Measurements from ENCODE around the gene BBS4.
"Not testable (repeated sequence)": the region's sequence is repeated elsewhere in the genome, so short reads cannot be mapped to it uniquely, and the experiment has no call there.

The BBS4 gene, protein sequence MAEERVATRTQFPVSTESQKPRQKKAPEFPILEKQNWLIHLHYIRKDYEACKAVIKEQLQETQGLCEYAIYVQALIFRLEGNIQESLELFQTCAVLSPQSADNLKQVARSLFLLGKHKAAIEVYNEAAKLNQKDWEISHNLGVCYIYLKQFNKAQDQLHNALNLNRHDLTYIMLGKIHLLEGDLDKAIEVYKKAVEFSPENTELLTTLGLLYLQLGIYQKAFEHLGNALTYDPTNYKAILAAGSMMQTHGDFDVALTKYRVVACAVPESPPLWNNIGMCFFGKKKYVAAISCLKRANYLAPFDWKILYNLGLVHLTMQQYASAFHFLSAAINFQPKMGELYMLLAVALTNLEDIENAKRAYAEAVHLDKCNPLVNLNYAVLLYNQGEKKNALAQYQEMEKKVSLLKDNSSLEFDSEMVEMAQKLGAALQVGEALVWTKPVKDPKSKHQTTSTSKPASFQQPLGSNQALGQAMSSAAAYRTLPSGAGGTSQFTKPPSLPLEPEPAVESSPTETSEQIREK

GRCh38 chr15:72685925-72686794 lies at the start of gene BBS4, which contains the start of gene HIGD2B:
Gene BBS4, plus strand, starts transcription at chr15:72686207. Its CDS starts 21 bp downstream, at chr15:72686228.
Gene HIGD2B, minus strand, starts transcription at chr15:72686182. Its CDS starts 9,808 bp downstream, at chr15:72676374.
- peak; percentile 85 for DNase-seq

DNA sequence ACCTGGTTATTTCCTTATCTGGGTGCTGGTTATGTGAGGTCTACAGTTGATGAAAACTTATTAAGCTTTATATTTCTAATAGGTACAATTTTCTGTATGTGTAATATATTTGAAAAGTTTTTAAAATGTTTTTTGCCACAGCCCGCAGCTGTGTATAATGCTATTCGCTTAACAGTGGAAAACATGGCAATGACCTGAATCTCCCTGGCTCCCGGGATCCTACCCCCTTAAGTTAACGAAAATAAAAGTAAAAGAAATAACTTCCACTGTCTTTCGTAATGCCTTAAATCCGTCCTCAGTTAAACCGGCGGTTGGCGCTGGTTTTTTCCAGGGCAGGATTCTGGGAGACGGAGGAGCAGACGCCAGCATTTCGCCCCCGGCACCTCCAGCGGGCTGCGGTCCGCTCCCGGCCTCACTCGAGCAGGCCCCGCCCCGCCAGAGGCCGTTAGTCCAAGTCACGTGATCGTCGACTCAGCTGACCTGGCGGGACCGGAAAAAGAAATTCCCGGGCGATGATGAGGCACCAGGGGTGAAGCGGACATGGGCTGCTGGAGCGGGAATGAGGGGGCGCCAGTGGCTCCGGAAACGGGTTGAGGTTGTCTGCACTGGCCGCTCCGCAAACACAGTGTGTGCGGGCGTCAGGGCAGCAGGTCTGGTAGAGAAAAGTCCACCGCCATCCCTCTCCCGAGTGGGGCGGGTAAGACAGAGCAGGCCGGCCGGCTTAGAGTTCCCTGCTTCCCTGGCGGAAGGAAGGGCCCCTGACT lies 49.3 kb upstream of the BBS4 start:
- DNase-seq = peak; percentile 67

DNA sequence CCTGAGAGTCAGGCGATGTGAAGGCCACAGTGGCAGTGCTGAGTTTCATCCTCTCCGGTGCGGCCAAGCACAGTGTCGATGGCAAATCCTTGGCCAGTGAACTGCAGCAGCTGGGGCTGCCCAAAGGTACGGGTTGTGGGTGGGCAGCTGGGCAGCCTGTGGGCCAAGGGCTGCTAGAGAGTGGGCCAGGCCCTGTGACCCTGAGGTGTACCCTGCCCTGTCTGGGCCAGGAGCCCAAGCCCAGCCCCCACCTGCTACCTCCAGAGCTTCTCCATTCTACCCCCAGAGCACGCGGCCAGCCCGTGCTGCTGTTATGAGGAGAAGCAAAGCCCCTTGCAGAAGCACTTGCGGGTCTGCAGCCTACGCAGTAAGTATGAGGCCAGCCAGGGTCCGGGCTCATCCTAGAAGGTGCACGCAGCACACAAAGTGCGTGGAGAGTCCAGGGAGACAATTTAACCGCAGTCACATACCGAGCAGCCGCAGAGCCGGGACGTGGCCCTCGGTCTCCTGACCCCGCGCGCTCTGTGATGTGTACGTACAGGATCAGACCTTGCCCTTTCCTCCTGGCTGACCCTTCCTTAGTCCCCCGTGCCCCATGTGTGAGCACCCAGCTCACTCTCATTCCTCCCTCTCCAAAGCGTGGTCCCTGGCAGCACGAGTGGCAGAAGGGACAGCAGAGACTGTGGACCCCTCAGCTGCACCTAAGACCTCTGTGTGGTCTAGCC lies 46.1 kb upstream of the BBS4 start:
- not testable (repeated sequence) for DNase-seq

DNA sequence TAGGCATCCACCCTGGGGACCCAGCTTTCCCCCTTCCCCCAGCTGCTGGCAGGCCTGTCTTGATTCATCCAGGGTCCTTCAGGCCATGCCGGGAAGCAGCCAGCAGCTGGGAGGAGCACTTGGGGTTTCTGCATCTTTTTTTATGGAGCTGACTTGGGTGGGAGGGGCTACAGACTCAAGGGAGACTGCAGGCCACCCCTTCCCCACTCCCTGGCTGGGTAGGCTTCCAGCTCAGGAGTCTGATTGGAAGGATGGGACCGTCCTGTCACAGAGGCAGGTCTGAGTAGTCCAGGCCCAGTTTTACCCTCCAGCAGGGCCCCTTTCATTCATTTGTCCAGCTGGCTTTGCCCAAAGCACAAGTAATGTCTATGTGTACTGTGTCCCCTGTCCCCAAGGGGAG lies 43.7 kb upstream of the BBS4 start:
- not testable (repeated sequence) for DNase-seq

DNA sequence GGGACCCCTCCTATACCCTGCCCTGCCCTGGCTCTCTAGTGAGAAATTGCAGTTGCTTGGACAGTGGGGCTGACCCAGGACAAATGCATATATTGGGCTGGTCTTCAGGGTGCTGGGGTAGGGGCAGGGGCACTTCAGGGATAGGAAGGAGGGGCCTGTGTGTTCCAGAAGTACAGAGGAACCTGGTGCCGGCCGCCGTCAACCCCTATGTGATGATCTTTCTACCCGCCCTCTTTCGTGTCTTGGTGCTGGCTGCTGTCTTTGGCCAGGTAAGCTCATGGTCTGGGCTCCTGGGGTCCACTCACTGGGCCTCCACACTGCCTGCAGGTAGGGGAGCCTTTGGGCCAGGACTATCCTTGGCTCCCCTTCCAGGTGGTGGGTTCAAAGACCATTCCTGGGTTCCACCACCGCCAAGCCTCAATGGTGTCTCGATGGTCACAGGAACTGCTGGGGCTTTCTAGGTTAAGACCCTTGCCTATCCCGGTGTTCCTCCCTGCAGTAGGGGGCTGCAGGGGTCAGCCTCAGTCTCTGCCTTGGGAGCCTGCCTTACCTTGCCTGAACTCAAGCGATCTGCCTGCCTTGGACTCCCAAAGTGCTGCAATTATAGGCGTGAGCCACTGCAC lies 37.3 kb upstream of the BBS4 start:
- DNase-seq = not testable (repeated sequence)

DNA sequence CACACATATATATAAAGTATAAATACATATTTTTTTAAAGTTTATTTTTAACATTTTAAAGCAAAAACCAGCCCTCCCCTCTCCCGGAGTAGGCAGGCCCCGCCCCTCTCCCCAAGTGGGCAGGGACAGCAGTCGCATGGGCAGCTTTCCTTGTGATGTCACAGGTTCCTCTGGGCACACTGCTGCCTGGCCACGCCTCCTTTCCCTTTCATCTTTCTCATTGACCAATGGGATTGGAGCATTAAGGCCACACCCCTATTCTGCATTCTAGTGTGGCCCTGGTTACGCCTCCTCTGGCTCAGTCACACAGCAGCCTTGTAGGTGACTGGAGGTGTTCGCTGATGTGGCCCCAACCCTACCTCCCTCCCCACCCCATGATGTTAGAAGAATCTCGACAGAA lies 31.6 kb upstream of the BBS4 start, which contains the start of gene GOLGA6B:
Gene GOLGA6B, plus strand, starts transcription at position 301 of the 400 bp plus-strand sequence. Its CDS starts 41 bp downstream, at position 342.
- not testable (repeated sequence) for DNase-seq

GRCh38 chr15:72656014-72656413 lies 30.0 kb upstream of the BBS4 start:
- DNase-seq = not testable (repeated sequence)

DNA sequence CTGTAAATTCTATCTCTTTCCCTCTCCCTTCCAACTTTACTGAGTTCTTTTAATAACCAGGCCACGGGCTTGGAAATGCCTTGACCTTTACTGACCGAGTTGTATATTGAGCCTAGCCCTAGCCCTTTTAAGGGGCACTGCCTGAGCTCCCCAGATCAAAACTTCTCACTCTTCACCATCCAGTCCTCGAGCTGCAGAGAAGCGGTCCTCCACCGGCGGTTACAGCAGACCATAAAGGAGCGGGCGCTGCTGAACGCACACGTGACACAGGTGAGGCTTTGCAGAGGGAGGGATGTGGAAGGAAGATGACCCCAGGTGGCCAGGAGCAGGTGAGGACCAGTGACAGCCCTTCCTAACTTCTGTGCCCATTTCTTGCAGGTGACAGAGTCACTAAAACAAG lies 24.9 kb upstream of the BBS4 start:
- not testable (repeated sequence) for DNase-seq

GRCh38 chr15:72663931-72664330 lies 22.1 kb upstream of the BBS4 start:
- not testable (repeated sequence) for DNase-seq

- DNase-seq = not testable (repeated sequence)
These were observed 20.3 kb upstream of the BBS4 start for GRCh38 chr15:72665706-72666105.

GRCh38 chr15:72669803-72670202 lies 16.2 kb upstream of the BBS4 start:
- DNase-seq = not testable (repeated sequence)

- DNase-seq = peak; percentile 74
These were observed 15.2 kb upstream of the BBS4 start for GRCh38 chr15:72670656-72671352.

GRCh38 chr15:72671525-72671924 lies 14.5 kb upstream of the BBS4 start:
- DNase-seq = no peak

DNA sequence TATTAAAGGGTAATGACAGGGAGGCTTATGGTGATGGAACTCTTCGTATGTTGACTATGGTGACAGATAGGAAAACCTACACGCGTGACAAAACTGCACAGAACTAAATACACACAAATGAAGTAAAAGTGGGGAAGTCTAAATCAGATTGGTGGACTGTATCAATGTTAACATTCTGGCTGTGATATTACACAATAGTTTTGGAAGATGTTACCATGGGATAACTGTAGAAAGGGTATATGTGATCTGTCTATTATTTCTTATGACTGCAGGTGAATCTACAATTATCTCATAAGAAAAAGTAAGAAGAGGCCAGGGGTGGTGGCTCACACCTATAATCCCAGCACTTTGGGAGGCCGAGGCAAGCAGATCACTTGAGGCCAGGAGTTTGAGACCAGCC lies 9.2 kb upstream of the BBS4 start:
- DNase-seq = no peak

GRCh38 chr15:72680931-72681330 lies 5.1 kb upstream of the BBS4 start:
- no peak for DNase-seq

DNA sequence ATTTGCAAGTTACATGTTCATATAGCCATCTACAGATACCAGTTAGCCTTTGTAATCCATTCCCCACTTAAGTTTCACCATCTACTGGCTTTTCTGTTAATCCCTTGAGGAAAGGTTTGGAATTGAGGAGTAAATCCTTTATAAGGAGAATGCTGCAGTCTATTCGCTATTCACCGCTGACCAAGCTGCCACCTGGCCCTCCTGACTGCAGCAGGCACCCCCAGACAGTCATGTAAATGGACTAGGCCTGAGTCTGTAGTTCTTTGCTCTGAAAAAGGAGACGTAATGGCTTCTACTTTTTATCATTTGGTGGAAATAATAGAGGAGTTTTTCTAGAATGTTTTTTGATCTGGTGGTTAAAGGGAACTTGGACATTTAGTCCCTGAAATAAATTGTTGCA lies 3.2 kb upstream of the BBS4 start:
- DNase-seq = no peak

- no peak for DNase-seq
These were observed 594 bp upstream of the BBS4 start for GRCh38 chr15:72685301-72685924.

DNA sequence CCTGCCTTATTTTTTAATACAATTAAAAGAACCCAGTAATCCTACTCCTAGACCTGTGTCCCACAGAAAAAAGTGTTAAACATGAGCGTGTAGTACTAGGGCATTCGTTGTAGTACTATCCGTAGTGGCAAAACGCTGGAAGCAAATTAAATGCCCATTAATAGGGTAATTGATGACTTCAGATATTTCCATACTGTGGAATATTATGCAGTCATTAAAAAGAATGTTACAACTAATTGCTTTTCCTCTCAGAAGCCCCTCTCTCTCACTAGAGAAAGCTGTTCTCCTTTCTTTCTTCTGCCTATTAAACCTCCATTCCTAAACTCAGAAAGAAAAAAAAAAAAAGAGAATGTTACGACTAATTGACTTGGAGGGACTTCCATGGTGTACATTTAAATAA lies 2.7 kb downstream of the BBS4 start:
- no peak for DNase-seq

- DNase-seq = no peak
These were observed 4.9 kb downstream of the BBS4 start for GRCh38 chr15:72690938-72691337.

DNA sequence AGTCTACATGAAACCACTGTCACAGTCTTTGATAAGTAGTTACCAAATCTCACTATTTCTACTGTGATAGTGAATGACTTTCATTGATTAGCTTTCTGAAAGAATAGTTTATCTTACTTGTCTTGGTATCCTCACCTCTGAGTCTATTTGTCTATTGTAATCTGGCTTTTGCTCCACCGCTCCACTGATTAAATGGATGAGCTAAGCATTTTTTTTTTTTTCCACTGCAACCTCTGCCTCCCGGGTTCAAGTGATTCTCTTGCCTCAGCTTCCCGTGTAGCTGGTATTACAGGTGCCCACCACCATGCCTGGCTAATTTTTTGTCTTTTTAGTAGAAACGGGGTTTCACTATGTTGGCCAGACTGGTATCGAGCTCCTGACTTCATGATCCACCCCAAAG lies 12.9 kb downstream of the BBS4 start:
- DNase-seq = no peak
